GM21619 (cell line): ENCODE results near the gene FLNA.
A peak's percentile ranks its signal among the peaks of the same experiment; 100 is the strongest.
"Not testable (repeated sequence)": the region's sequence is repeated elsewhere in the genome, so short reads cannot be mapped to it uniquely, and the experiment has no call there.

Experiments used
- ATAC-seq: cut with Tn5 transposase; IDR thresholded peaks from one replicate; pipeline ENCODE4 v1.9.1; 2021; ENCODE audit not compliant: unreplicated experiment

The FLNA gene

DNA sequence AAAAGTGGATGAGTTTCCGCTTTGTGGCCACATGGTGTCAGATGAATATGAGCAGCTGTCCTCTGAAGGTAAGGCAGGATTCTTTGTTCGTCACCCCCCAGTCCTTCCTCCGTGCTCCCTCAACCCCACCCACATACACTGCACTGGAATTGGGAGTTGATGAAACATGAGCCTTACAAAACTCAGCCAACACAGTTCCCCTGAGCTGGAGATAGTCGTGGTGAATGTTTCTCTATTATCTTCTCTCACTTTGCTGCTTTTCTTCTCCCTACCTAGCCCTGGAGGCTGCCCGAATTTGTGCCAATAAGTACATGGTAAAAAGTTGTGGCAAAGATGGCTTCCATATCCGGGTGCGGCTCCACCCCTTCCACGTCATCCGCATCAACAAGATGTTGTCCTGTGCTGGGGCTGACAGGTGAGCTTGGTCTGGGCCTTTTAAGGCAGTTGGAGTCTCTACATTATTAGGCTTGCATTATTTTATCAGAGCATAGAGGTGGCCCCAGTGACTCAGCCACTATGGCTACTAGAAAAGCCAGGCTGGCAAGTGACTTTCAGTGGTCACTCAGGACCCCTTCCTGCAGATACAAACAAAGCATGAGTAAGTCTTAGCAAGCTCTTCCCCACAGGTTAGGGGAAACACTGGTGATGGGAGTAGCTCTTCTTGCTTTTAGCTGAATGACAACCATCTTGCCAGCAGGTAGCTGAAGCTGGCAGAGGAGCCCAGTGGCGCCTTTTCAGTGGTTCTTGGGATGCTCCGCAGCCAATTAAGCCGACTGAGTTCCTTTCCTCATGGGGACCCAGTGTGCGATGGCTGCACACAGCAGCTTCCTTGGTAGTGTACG lies 25.3 kb upstream of the FLNA start:
- ATAC-seq: no peak

DNA sequence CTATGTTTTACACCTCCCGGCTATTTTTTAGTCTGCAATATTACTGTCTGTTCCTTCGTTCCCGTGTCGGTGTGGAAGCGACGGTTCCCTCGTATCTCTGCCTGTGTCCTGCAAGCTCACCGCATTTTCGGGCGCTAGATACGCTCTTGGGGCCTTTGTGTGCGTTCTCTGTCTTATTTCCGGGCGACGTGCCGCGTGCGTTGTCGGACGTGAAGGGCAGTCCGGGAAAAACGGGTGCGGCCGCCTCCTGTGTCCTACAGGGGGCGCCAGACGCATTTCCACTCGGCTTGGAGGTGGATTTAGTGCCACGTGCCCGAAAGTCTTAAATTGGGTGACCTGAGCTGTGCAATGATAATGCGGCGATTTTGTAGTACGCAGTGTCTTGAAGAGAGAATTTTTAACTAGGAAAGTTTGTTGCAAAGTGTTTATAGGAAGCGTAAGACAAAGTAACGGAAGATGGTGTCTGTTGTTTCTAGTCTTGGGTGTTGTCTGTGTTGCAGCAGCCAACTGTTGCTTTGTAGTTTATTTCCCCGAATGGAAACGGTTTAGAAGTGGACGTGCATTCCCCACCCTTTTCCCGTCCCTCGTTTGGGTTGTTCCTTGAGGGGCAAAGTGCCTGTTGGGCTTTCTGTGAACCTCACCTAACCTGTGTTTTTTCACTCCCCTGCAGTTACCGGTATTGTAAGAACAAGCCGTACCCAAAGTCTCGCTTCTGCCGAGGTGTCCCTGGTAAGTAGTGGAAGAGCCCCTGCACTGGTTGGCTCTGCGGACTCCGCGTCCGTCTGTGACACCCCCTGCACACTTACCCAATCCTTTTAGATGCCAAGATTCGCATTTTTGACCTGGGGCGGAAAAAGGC lies 24.5 kb upstream of the FLNA start:
- ATAC-seq: peak; percentile 28

DNA sequence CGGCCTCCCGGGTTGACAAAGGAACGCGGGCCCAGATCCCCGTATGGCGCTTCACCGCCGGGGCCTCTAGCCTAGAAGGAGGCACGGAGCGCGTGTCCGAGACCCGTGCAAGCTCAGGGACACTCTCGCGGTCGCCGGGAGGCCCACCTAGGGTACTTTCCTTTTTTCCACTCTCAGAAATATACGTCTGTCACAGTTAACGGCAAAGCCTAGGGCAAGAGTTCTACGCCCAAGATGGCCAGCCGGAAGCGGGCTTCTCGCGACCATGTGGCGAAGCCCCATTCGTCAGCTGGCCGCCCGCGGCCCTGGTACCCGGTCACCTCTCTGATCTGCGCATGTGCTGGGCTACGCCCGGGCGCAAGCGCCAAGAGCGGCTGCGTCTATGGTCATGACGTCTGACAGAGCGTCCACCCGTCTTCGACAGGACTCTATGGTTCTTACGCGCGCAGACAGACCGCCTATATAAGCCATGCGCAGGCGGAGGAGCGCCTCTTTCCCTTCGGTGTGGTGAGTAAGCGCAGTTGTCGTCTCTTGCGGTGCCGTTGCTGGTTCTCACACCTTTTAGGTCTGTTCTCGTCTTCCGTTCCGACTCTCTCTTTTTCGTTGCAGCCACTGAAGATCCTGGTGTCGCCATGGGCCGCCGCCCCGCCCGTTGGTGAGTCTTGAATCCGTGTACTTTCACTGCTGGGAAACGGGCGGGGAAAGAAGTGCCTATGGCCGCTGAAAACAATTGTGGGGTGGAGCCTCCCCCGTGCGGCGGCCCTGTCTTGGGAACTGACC lies 23.6 kb upstream of the FLNA start, which contains the start of gene RPL10:
RPL10 (plus strand) TSS at position 490 of the 780 bp plus-strand sequence; CDS start at position 633, 143 bp downstream.
- ATAC-seq: peak; percentile 76

DNA sequence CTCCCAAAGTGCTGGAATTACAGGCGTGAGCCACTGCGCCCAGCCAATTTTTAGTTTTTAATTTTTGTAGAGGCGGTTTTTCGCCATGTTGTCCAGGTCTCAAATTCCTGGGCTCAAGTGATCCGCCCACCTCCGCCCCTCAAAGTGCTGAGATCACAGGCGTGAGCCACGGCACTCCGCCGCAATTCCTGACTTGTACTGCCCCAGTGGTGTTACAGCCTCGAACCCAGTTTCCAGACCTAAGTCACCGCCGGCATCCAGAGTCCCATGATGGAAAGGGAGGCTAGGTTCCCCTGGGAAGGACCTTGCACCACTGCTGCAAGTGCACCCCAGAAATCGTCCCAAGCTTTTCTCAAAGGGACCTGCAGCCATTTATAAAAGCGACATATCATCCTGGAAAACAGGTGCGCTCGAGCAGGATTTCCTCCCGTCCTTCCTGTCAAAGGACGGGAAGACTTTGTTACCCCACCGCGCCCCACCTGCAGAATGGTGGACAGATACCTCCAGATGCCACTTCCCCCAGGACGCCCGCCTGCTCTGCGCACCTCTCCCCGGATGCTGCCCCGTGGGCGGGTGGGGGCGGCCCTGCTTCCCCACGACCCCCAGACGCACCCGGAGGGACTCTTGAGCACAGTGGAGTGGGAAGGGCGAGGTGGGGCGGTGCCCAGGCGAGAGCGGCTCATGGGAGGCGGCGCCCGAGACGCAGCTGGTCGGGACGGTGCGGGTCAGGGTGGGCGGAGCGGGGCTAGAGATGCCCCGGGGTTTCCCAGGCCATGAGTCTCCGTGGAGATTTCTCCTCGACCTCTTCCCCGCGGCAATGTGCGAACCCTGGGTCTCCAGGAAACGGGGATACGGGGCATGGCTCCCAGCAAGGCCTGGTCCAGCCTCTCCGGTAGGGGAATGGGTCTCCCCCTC lies 22.8 kb upstream of the FLNA start:
- peak; percentile 58 for ATAC-seq

DNA sequence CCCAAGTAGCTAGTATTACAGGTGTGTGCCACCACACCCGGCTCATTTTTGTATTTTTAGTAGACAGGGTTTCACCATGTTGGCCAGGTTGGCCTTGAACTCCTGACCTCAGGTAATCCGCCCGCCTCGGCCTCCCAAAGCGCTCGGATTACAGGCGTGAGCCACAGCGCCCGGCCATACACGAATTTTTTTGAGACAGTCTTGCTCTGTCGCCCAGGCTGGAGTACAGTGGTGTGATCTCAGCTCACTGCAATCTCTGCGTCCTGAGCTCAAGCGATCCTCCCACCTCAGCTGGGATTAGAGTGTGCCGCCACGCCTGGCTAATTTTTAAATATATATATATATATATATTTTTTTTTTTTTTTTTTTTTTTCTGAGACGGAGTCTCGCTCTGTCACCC lies 21.9 kb upstream of the FLNA start:
- not testable (repeated sequence) for ATAC-seq

DNA sequence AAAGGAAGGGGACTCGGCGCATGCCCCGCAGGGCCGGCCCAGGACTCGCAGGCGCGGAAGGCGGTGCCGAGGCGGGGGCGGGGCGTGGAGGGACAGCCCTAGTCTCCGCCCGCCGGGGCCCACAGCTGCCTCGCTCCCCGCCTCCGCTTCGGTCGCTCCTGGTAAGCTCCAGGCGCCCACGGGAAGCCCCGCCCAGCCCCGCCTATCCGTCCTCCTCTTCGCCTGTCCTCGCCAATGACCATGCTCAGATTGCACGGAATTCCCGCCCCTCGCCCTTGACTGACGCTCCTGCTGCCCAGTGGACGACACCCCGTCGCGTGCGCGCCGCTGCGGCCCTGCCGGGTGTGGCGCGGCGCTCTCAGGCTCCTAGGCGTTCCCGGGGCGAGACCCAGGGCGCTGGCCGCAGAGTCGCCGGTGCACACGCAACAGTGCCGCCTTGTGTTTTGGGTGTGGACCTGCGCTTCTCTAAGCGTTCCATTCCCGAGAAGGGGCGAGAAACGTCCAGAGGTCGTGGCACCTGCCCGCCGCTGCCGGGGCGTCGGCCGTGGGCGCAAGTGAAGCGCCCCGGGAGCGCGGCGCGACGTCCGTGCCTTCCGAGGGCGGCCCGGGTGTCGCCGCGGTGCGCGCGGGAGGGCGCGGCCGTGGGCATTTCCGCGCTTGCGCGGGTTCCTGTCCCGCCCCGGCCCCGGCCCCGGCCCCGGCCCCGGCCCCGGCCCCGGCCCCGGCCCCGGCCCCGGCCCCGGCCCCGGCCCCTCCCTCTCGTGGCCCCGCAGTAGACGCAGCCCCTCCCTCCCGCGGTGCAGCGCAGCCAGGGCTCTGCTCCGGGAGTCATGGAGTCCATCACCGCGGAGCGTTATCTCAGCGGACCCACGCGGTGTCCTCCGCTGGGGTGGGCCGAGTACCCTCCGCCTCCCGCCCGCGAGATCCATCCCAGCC lies 15.6 kb upstream of the FLNA start:
- peak; percentile 70 for ATAC-seq

DNA sequence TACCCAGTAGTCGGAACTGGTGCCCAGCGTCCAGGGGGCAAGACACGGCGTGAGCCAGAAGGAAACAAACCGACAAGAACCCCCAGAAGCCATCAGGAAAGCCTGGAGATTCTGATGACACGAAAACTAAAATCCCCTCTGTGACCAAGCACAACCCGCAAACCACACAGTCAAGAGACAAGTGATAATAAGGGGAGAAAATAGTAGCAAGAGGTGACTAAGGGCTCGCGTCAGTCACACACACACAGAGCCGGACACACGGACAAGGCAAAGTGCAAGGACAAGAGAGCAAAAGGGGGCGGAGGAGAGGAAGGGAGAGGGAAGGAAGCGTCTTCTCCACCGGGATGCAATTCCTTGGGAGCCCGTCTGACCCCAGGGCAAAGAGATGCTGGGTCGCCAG lies 14.2 kb upstream of the FLNA start:
- ATAC-seq: not testable (repeated sequence)

DNA sequence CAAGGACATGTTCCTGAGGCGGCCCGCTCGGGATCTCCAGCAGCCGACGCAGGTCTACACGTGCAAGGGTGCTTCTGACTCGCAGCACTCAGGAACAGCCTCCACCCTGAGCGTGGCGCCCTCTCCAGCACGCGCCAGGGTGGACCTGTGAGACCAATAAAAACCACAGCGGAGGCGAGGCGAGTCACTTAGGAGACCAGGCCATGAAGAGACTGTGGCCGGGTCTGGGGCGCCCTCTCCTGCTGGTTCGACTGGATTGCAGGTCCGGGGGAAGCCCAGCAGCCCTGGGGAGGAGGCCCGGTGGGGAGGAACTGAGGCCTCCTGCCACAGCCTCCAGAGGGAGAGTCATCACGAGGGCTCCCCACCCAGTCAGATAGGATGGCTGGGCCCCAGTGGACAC lies 13.7 kb upstream of the FLNA start:
- ATAC-seq: peak; percentile 23

DNA sequence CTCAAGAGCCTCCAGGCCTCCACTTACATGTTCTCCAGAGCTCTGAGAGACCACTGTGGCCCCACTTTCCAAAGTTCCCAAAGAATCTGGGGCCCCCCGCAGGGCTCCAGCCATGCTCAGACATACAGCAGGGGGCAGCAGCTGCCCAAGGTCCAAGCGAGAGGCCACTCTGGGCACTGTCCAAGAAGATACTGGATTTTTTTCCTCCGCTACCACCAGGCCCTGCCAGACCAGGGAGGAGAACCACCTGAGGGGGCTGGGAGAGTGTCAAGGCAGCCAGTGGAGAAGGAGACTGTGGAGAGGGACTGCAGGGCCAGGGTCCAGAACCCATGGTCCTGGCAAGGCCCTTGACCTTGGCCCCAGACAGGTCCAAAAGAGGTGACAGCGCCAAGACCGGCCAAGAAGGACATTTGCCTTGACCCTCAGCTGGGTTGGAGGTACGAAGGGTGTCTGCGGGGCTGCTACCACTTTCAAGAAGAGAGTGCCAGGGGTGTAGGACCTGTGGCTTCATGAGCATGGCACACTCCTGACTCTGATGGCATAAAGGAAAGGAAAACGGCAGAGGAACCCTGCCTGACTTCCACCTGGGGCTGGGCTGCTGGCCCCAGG lies 10.0 kb upstream of the FLNA start:
- no peak for ATAC-seq

DNA sequence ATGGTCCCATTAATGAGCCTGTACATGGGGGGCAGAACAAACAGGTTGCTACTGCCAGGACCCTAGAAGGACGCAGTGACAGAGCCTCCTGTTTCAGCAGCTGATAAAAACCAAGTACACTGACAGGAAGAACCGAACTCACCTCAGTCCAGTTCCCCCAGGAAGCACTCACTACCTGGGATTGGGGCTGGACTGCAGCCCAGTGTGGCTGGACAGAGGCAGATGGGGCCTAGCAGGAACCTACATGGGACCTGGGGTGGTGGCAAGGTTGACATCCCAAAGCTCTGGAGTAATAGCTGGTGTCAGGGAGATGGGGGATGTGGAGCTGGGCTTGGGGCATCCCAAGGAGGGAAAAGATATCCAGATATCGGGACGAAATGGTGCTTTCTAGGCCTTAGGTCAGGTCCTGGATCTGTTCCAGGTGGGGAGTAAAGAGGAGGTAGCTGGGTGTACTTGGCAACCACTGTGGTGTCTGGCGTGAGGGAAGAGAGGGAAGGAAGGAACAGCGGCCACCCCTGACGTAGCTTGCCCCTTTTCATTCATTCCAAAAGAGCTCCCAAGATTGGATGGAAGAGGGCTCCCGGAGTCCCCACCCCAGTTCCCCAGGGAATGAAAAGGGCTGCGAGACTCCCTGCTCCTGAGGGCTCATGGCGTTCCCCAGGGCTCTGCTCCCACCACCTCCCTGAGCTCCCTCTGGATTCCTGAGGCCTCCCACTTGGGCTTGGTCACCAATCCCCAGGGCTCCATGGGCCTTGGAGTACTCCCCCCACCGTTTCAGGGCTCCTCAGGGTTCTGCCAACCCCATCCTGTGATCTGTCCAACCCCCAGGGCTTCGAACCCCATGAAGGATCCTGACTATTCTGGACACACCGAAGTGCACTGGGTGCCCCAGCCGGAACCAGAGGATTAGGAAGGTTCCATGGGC lies 9.2 kb upstream of the FLNA start:
- ATAC-seq: no peak

DNA sequence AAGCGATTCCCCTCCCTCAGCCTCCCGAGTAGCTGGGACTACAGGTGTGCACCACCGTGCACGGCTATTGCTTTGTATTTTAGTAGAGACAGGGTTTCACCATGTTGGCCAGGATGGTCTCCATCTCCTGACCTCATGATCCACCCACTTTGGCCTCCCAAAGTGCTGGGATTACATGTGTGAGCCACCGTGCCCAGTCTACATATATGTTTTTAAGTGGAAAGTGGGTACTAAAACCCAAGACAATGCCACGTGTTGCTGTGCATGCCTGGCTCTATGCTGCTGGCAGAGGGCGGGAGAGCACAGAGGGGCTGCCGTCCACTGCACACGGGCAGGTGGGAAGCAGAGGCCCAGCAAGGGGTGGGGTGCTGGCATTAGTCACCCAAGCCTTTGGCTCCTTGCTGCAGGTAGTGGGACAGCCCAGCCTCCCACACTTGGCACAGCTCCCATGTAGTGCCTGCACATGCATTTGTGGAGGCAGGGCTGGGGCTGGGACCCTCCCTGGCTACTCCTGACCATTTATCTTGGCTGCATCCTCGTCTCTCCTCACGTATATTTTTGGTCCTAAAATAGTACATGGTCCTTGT lies 8.1 kb upstream of the FLNA start:
- ATAC-seq: no peak

DNA sequence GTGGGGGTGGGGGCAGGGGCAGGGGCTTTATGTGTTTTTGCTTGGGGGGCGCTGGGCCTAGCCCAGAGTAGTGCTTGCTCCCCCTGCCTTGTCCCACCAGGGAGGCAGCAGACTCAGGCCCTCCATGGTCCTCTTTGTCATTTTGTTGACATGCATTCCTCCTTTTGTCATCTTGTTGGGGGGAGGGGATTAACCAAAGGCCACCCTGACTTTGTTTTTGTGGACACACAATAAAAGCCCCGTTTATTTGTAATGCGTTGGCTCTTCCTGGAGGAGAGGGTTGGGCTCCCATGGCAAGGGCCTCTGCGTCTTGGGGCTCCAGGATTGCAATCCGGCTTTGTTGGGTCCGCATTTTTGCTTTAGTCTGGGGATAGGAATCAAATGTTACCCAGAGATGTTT lies 6.8 kb upstream of the FLNA start:
- no peak for ATAC-seq

DNA sequence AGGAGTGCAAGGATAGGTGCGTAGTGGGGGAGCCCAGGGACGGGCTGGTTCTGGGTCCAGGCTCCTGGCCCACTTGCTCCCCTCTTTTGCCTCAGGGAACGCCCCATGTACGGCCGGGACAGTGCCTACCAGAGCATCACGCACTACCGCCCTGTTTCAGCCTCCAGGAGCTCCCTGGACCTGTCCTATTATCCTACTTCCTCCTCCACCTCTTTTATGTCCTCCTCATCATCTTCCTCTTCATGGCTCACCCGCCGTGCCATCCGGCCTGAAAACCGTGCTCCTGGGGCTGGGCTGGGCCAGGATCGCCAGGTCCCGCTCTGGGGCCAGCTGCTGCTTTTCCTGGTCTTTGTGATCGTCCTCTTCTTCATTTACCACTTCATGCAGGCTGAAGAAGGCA lies 6.4 kb upstream of the FLNA start:
- ATAC-seq: no peak

DNA sequence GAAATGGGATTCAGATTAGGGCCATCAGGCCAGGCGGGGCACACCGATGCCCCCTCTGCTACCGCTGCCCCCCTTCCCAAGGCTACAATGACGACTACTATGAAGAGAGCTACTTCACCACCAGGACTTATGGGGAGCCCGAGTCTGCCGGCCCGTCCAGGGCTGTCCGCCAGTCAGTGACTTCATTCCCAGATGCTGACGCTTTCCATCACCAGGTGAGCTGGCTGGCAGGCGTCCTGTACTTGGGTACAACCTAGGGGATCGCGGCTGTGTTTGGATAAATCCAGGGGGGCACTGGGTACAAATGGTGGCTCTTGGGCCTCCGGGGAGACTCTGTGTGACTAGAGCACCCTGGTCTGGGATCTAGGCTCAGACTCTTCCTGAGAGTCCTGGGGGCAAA lies 5.7 kb upstream of the FLNA start:
- ATAC-seq: no peak

DNA sequence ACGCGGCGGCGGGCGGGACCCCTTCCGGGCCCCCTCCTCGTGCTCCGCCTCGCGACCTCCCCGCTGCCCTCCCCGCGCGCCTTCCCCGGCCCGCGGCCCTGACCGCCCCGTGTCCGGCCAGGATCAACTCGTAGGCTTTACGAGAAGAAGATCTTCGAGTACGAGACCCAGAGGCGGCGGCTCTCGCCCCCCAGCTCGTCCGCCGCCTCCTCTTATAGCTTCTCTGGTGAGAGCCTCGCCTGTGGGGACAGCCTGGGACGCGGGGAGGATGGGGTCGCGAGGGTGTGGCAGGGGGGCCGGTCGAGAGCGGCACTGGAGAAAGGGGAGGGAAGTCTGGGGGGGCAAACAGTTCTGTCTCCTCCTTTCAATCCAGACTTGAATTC lies 5.1 kb upstream of the FLNA start:
- peak; percentile 1 for ATAC-seq

DNA sequence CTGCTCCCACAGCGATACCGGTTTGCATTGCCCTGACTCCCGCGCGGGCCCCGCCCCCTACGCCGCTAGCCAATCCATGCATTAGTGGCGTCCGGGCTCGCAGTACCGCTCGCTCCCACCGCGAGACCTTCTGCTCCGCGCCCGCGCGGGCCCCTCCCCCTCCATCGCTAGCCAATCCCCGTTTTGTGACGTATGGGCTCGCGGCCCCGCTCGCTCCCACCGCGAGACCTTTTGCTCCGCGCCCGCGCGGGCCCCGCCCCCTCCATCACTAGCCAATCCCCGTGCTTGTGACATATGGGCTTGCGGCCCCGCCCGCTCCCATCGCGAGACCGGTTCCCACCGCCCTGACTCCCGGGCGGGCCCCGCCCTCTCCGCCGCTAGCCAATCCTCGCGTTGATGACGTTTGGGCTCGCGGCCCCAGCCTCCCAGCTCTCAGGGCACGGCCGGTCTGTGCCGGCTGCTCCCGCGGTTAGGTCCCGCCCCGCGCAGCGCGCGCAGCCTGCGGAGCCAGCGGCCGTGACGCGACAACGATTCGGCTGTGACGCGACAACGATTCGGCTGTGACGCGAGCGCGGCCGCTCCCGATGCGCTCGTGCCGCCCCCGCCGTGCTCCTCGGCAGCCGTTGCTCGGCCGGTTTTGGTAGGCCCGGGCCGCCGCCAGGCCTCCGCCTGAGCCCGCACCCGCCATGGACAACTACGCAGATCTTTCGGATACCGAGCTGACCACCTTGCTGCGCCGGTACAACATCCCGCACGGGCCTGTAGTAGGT lies 4.5 kb upstream of the FLNA start, which contains the start of gene EMD:
EMD (plus strand) TSS at position 497 of the 770 bp plus-strand sequence; CDS start at position 687, 190 bp downstream.
- peak; percentile 80 for ATAC-seq
